ENCODE measurements around the gene DDA1.
A peak's percentile ranks its signal among the peaks of the same experiment; 100 is the strongest.
"Not testable (repeated sequence)": the region's sequence is repeated elsewhere in the genome, so short reads cannot be mapped to it uniquely, and the experiment has no call there.

The DDA1 gene

DNA sequence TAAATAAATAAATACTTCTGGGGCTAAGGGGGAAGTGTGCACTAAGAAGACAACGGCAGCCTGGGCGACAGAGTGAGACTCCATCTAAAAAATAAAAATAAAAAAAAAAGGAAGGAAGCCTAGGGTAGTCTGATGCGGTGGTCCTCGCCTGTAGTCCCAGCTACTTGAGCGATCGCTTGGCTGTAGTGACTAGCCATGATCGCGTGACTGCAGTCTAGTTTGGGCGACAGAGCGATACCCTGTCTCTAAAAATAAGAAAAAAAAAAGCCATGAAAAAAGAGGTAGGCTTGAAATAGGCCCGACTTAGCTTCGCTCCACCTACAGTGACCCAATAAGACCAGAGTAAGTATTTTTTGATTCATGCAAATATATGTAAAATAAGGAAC lies 42.8 kb upstream of the DDA1 start:
- no peak for DNase-seq (ENCODE audit: low read depth in 1 of 2, low spot score in 1 of 2)
- TF ChIP-seq SPI1 (IDR thresholded peaks at IDR 0.05; ENCODE audit: borderline replicate concordance, low read depth) (no peak), POLR2AphosphoS5 (IDR thresholded peaks at IDR 0.05; ENCODE audit: low read depth) (no peak), GABPA (IDR thresholded peaks at IDR 0.05; ENCODE audit: low read depth) (no peak), CTCF (IDR thresholded peaks at IDR 0.05; ENCODE audit: insufficient read depth, low read length) (no peak), REST (IDR thresholded peaks at IDR 0.05; ENCODE audit: insufficient replicate concordance, low read depth) (no peak)
- Histone ChIP-seq H3K27me3 (ENCODE audit: insufficient read depth, poor library complexity, severe bottlenecking) (no peaks in the 10 kb centered on the region), H3K4me3 (replicated peaks; ENCODE audit: insufficient read depth, low read length) (peak overlapping the region; percentile 4; the same call in 1 of the 2 replicates), H3K27ac (replicated peaks) (peak overlapping the region; percentile 25)

DNA sequence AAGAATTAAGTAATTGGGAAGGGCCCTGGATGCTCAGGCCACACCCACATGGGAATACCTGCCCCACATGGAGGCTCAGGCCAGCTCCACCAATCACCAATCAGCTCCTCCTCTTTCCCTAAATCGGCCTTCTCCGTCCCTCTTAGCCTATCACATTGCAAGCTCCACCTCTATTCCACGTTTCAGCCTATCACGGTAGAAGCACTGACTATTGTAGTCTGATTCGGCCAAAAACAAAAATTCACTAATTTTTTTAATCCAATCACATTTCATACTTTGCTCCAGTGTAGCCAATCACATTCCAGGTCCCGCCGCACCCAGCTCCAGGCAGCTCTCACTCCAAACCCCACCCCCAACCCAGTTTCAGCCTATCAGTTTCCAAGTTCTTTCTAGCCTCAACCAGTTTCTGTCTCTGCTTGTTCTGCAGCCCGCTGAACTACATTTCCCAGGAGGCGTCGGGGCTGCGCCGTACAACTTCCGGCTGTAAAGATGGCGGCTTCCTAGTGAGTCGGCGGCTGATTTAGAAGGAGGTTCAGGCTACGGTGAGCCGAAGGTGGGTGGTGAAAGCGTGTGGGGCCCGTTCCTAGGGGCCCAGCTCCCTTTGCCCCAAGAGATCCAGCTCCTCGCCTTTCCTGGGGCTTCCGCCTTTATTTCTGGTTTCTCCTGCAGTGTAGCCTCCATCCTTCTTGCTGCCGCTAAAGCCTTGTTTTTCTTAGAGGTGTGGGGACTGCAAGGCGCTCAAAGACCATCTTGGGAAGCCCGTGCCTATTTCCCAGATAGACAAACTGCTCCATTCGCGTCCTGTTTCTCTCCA lies 42.2 kb upstream of the DDA1 start, which contains the start of gene BABAM1:
Gene BABAM1, plus strand, starts transcription at position 469 of the 814 bp plus-strand sequence. CDS start 1,364 bp downstream, outside the sequence.
- Histone ChIP-seq H3K27ac (replicated peaks) (peak within 1 kb of the TSS; percentile 70), H3K4me3 (replicated peaks; ENCODE audit: insufficient read depth, low read length) (peak within 1 kb of the TSS; percentile 89), H3K27me3 (ENCODE audit: insufficient read depth, poor library complexity, severe bottlenecking) (no peaks in the 10 kb centered on the region)
- TF ChIP-seq POLR2AphosphoS5 (IDR thresholded peaks at IDR 0.05; ENCODE audit: low read depth) (peak; percentile 68; the same call in 1 of the 2 replicates), CTCF (IDR thresholded peaks at IDR 0.05; ENCODE audit: insufficient read depth, low read length) (no peak), REST (IDR thresholded peaks at IDR 0.05; ENCODE audit: insufficient replicate concordance, low read depth) (peak; percentile 41), SPI1 (IDR thresholded peaks at IDR 0.05; ENCODE audit: borderline replicate concordance, low read depth) (no peak), GABPA (IDR thresholded peaks at IDR 0.05; ENCODE audit: low read depth) (peak; percentile 91)
- DNase-seq (ENCODE audit: low read depth in 1 of 2, low spot score in 1 of 2) = peak; percentile 98 to 99

DNA sequence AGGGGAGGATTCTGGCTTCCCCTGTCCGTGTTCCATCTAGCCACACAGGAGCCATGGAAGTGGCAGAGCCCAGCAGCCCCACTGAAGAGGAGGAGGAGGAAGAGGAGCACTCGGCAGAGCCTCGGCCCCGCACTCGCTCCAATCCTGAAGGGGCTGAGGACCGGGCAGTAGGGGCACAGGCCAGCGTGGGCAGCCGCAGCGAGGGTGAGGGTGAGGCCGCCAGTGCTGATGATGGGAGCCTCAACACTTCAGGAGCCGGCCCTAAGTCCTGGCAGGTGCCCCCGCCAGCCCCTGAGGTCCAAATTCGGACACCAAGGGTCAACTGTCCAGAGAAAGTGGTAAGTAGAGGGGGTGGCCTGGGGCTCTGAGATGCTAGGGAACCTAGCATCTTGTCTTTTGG lies 40.6 kb upstream of the DDA1 start:
- H3K27ac ChIP-seq (replicated peaks) = no peak overlapping the region
- TF ChIP-seq POLR2AphosphoS5 (IDR thresholded peaks at IDR 0.05; ENCODE audit: low read depth) (no peak), CTCF (IDR thresholded peaks at IDR 0.05; ENCODE audit: insufficient read depth, low read length) (no peak), REST (IDR thresholded peaks at IDR 0.05; ENCODE audit: insufficient replicate concordance, low read depth) (no peak), GABPA (IDR thresholded peaks at IDR 0.05; ENCODE audit: low read depth) (no peak), SPI1 (IDR thresholded peaks at IDR 0.05; ENCODE audit: borderline replicate concordance, low read depth) (no peak)
- H3K27me3 ChIP-seq (ENCODE audit: insufficient read depth, poor library complexity, severe bottlenecking) = no peaks in the 10 kb centered on the region
- H3K4me3 ChIP-seq (replicated peaks; ENCODE audit: insufficient read depth, low read length) = no peak overlapping the region
- DNase-seq (ENCODE audit: low read depth in 1 of 2, low spot score in 1 of 2) = no peak

- not testable (repeated sequence) for H3K27ac ChIP-seq (replicated peaks); H3K27me3 ChIP-seq (ENCODE audit: insufficient read depth, poor library complexity, severe bottlenecking); H3K4me3 ChIP-seq (replicated peaks; ENCODE audit: insufficient read depth, low read length); DNase-seq (ENCODE audit: low read depth in 1 of 2, low spot score in 1 of 2)
Observed at GRCh38 chr19:17274892-17275291, 34.5 kb upstream of the DDA1 start.

Measured in HL-60 (cell line).